ENCODE measurements around the gene SURF4. TPM values are rescaled to one million over a fixed set of nuclear protein-coding genes. Genes with fewer than 3 reads are reported as not detected.

Gene SURF4
- total RNA-seq, 1 experiment from 2014 or later = 134 TPM

DNA sequence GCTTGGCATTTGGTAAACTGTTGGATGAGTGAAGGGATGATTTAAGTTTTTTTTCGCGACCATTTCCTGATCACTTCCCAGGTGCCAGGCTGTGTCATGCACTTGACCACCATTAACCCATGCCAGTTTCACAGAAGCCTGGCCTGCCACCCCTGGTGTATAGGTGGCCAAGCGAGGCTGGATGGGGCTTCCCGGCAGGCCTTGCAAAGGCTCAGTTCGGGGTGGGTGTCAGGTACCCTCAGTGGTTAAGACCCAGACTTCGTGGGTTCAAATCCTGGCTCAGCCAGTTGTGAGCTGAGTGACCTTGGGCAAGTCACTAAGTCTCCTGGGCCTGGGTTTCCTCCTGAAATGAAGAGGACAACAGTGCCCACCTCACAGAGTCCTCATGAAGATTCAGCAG is 30.3 kb downstream of the SURF4 start:
- ATAC-seq = no peak
- intact Hi-C loops (cut with micrococcal nuclease) = no loop called here

More for the DNA sequence above, 30.3 kb downstream of the SURF4 start:
- H3K4me2 ChIP-seq (ENCODE audit: low read length) = no peak overlapping the region
- H3K79me2 ChIP-seq (ENCODE audit: insufficient read depth, low read length) = peaks cover 51% of the 10 kb centered on the region
- no peak for DNase-seq (ENCODE audit: low read depth, low spot score)
- no peak overlapping the region for H2AFZ ChIP-seq (ENCODE audit: low read depth, low read length, poor library complexity, severe bottlenecking)
- ChIA-PET RAD21 (ENCODE audit: low non-redundant PET in 1 of 2, low total read pairs in 2 of 2, uncharacterized antibody in 2 of 2, unreplicated experiment in 2 of 2) (no interaction called here), CTCF (no interaction called here), POLR2A (no interaction called here)
- H4K20me1 ChIP-seq (ENCODE audit: insufficient read depth) = no peaks in the 10 kb centered on the region
- no peak overlapping the region for H3K4me3 ChIP-seq (replicated peaks in 1 of 2; ENCODE audit: low read depth in 1 of 2, low read length in 2 of 2)
- peaks cover 12 to 22% of the 10 kb centered on the region in 2 experiments; a peak in 3 of 4 replicates for H3K4me1 ChIP-seq (ENCODE audit: control insufficient read depth in 1 of 2, insufficient read depth in 2 of 2, low read length in 2 of 2)
- H3K9me2 ChIP-seq (ENCODE audit: insufficient read depth) = no peaks in the 10 kb centered on the region
- peaks cover 39 to 58% of the 10 kb centered on the region in 2 experiments for H3K36me3 ChIP-seq (ENCODE audit: control insufficient read depth in 1 of 2, insufficient read depth in 2 of 2, low read length in 2 of 2)
- H3K27me3 ChIP-seq (ENCODE audit: insufficient read depth, low read length) = no peaks in the 10 kb centered on the region
- H3K27ac ChIP-seq (ENCODE audit: low read depth, low read length) = no peak overlapping the region
- TF ChIP-seq SIN3A (IDR thresholded peaks at IDR 0.05; ENCODE audit: low read depth) (no peak), JUND (IDR thresholded peaks at IDR 0.05) (no peak), SP1 (IDR thresholded peaks at IDR 0.05; ENCODE audit: low read depth) (no peak), MAX (IDR thresholded peaks at IDR 0.05) (no peak), ZBTB33 (IDR thresholded peaks at IDR 0.05; ENCODE audit: extremely low read depth, insufficient replicate concordance, low read length) (no peak), EGR1 (IDR thresholded peaks at IDR 0.05; ENCODE audit: low read depth) (no peak), CTCF (IDR thresholded peaks at IDR 0.05 in 2 of 3, conservative IDR thresholded peaks at IDR 0.05 in 1 of 3; ENCODE audit: borderline replicate concordance in 1 of 3, insufficient read depth in 1 of 3, low read depth in 2 of 3, low read length in 2 of 3) (no peak), TCF7L2 (IDR thresholded peaks at IDR 0.05; ENCODE audit: borderline replicate concordance, extremely low read depth, insufficient read depth, insufficient read length) (no peak), SRF (IDR thresholded peaks at IDR 0.05; ENCODE audit: low read depth) (no peak), ELF1 (IDR thresholded peaks at IDR 0.05; ENCODE audit: borderline replicate concordance, low read depth) (no peak), YY1 (IDR thresholded peaks at IDR 0.05; ENCODE audit: extremely low read depth, insufficient replicate concordance, low read depth, low read length) (no peak), EZH2 (IDR thresholded peaks at IDR 0.05) (no peak)
- no TSS peak for BruUV-seq (replicated peaks)
- no peaks in the 10 kb centered on the region for H3K9me3 ChIP-seq (ENCODE audit: control insufficient read depth in 1 of 2, insufficient read depth in 1 of 2, low read depth in 1 of 2, low read length in 2 of 2)
- no peak overlapping the region for H3K9ac ChIP-seq (ENCODE audit: low read length)

All from HCT116 (cell line).